HL-60 (cell line): ENCODE measurements around the gene RECQL5.

Source experiments
- DNase-seq, 2 experiments: peaks; one replicate each; pipeline ENCODE4 v3.0.0-alpha.2; 2010 to 2020; ENCODE audit warnings: low read depth in 1 of 2, low spot score in 1 of 2
- H3K27ac ChIP-seq: fragments of 250-450 bp; sonication (Bioruptor Pico); replicated peaks from 2 replicates; pipeline ENCODE4 v1.5.1; 2020; ENCODE audit warnings: mild to moderate bottlenecking, moderate library complexity
- H3K27me3 ChIP-seq: fragments of 250-450 bp; sonication (Bioruptor Pico); 2 replicates; pipeline ENCODE4 v1.5.1; 2021; ENCODE audit warnings: mild to moderate bottlenecking, moderate library complexity; ENCODE audit not compliant: insufficient read depth, poor library complexity, severe bottlenecking
- H3K4me3 ChIP-seq: replicated peaks from 2 replicates; pipeline ENCODE4 v1.5.1; 2011; ENCODE audit warnings: mild to moderate bottlenecking, control low read depth, low read length; ENCODE audit not compliant: insufficient read depth
- CTCF ChIP-seq: IDR thresholded peaks from one replicate; pipeline ENCODE4 v1.5.1; 2011; ENCODE audit warnings: low read length, control low read depth, inconsistent platforms; ENCODE audit not compliant: insufficient read depth
- GABPA ChIP-seq: IDR thresholded peaks from 2 replicates; pipeline ENCODE4 v1.6.1; 2012; ENCODE audit warnings: low read depth
- POLR2AphosphoS5 ChIP-seq: IDR thresholded peaks from 2 replicates; pipeline ENCODE4 v1.6.1; 2012; ENCODE audit warnings: low read depth
- REST ChIP-seq: IDR thresholded peaks from 2 replicates; pipeline ENCODE4 v1.6.1; 2012; ENCODE audit warnings: low read depth; ENCODE audit not compliant: insufficient replicate concordance
- SPI1 ChIP-seq: IDR thresholded peaks from 2 replicates; pipeline ENCODE4 v1.6.1; 2012; ENCODE audit warnings: low read depth, mild to moderate bottlenecking, borderline replicate concordance

The RECQL5 gene

GRCh38 chr17:75691371-75691791 lies 24.4 kb upstream of the RECQL5 start:
- H3K4me3 ChIP-seq: no peak overlapping the region
- no peaks in the 10 kb centered on the region for H3K27me3 ChIP-seq
- no peak overlapping the region for H3K27ac ChIP-seq
- peak in 1 of 2 experiments; percentile 42 for DNase-seq
- TF ChIP-seq CTCF: no peak
- TF ChIP-seq POLR2AphosphoS5: no peak
- no peak for TF ChIP-seq SPI1
- TF ChIP-seq REST: no peak
- no peak for TF ChIP-seq GABPA

- no peak for TF ChIP-seq REST
- no peak overlapping the region for H3K4me3 ChIP-seq
- DNase-seq: peak in 1 of 2 experiments; percentile 19
- H3K27me3 ChIP-seq: no peaks in the 10 kb centered on the region
- H3K27ac ChIP-seq: peak overlapping the region; percentile 59
Measured at GRCh38 chr17:75689441-75689873, 22.5 kb upstream of the RECQL5 start.

GRCh38 chr17:75688209-75688825 lies 21.4 kb upstream of the RECQL5 start:
- DNase-seq: peak in 1 of 2 experiments; percentile 76
- Histone ChIP-seq H3K27me3 (no peaks in the 10 kb centered on the region), H3K27ac (peak overlapping the region; percentile 59), H3K4me3 (no peak overlapping the region)
- TF ChIP-seq GABPA (no peak), SPI1 (no peak), CTCF (no peak), REST (no peak), POLR2AphosphoS5 (no peak)
